Iris pigment epithelial cell (primary cell): ENCODE data around the gene ARPC1A.

Source experiments
- DNase-seq: peaks from one replicate; pipeline ENCODE4 v3.0.0-alpha.2; 2011; ENCODE audit warnings: low read depth

Gene ARPC1A

GRCh38 chr7:99410635-99411034 is 84.9 kb downstream of the ARPC1A start:
- DNase-seq = no peak

DNA sequence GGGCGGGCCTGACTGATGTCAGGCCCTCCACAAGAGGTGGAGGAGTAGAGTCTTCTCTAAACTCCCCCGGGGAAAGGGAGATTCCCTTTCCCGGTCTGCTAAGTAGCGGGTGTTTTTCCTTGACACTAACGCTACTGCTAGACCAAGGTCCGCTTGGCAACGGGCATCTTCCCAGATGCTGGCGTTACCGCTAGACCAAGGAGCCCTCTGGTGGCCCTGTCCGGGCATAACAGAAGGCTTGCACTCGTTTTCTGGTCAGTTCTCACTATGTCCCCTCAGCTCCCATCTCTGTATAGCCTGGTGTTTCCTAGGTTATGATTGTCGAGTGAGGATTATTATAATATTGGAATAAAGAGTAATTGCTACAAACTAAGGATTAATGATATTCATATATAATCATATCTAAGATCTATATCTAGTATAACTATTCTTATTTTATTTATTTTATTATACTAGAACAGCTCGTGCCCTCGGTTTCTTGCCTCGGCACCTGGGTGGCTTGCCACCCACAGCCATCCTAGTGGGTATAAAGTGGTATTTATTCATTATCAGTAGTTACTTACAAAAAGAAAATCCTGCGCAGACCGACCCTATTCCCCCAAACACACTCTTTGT is 89.9 kb downstream of the ARPC1A start:
- peak; percentile 49 for DNase-seq
